Measurements from ENCODE around the gene MESD. TPM values are rescaled to one million over a fixed set of nuclear protein-coding genes. Genes with fewer than 3 reads are reported as not detected.

The MESD gene
- total and polyA plus RNA-seq, 9 of the 15 experiments (the other 6 are each of a cell fraction or from before 2014, with no cell fraction given) = 11.3 to 39.7 (median 22.8) TPM

DNA sequence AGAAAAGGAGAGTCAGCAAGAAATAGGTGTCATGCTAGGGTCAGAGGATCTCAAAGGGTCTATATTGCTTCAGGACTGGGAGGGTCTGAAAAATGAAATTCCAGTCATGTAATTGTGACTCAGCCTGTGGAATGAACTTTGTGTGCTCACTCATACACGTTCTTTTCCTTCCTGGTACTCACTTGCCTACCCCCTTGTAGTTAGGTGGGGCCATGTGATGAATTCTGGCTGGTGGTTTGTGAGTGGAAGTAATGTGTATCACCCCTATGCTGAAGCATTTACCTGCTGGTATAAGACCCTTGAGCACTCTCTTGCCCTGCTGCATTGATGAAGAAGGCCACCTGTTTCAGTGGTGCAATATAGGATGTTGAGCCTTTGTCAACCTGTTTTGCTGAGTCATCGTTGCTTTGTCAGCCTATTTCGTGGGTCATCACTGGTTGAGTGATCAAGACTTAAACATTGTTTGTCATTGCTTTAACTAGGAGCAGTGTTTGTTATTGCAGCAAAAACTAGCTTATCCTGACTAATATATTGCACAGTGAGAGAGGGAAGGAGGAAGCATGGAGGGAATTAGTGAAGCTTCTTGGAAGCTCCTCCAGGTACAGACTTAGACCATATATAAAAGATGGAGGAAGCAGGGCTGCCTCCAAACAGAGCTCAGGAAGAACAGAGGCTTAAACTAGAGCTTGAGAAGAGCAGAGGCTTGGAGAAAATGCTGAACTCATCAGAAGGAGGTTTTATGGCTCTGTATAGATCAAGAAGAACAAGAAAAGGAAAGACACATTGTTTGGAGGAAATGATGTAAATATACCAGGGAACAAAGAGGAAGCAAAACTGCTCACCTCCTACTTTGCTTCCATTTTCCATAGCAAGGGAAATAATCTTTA is 40.0 kb upstream of the MESD start (continued):
- TF ChIP-seq, protein P1, sequence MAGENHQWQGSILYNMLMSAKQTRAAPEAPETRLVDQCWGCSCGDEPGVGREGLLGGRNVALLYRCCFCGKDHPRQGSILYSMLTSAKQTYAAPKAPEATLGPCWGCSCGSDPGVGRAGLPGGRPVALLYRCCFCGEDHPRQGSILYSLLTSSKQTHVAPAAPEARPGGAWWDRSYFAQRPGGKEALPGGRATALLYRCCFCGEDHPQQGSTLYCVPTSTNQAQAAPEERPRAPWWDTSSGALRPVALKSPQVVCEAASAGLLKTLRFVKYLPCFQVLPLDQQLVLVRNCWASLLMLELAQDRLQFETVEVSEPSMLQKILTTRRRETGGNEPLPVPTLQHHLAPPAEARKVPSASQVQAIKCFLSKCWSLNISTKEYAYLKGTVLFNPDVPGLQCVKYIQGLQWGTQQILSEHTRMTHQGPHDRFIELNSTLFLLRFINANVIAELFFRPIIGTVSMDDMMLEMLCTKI (IDR thresholded peaks at IDR 0.05; ENCODE audit: partially characterized antibody) = no peak
- TF ChIP-seq, protein P2, sequence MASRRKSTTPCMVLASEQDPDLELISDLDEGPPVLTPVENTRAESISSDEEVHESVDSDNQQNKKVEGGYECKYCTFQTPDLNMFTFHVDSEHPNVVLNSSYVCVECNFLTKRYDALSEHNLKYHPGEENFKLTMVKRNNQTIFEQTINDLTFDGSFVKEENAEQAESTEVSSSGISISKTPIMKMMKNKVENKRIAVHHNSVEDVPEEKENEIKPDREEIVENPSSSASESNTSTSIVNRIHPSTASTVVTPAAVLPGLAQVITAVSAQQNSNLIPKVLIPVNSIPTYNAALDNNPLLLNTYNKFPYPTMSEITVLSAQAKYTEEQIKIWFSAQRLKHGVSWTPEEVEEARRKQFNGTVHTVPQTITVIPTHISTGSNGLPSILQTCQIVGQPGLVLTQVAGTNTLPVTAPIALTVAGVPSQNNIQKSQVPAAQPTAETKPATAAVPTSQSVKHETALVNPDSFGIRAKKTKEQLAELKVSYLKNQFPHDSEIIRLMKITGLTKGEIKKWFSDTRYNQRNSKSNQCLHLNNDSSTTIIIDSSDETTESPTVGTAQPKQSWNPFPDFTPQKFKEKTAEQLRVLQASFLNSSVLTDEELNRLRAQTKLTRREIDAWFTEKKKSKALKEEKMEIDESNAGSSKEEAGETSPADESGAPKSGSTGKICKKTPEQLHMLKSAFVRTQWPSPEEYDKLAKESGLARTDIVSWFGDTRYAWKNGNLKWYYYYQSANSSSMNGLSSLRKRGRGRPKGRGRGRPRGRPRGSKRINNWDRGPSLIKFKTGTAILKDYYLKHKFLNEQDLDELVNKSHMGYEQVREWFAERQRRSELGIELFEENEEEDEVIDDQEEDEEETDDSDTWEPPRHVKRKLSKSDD (conservative IDR thresholded peaks at IDR 0.05; ENCODE audit: low read length) = no peak
- TF ChIP-seq ZNF175 (CRISPR knock-in tag; IDR thresholded peaks at IDR 0.05; ENCODE audit: low read depth) = no peak
- TF ChIP-seq ZFP36 (IDR thresholded peaks at IDR 0.05; ENCODE audit: low read depth, low read length, partially characterized antibody) = no peak
- TF ChIP-seq C11orf30 (IDR thresholded peaks at IDR 0.05; ENCODE audit: low read depth) = peak; percentile 95
- TF ChIP-seq PTTG1 (tag; IDR thresholded peaks at IDR 0.05; ENCODE audit: low read depth) = no peak
- TF ChIP-seq, protein P3, sequence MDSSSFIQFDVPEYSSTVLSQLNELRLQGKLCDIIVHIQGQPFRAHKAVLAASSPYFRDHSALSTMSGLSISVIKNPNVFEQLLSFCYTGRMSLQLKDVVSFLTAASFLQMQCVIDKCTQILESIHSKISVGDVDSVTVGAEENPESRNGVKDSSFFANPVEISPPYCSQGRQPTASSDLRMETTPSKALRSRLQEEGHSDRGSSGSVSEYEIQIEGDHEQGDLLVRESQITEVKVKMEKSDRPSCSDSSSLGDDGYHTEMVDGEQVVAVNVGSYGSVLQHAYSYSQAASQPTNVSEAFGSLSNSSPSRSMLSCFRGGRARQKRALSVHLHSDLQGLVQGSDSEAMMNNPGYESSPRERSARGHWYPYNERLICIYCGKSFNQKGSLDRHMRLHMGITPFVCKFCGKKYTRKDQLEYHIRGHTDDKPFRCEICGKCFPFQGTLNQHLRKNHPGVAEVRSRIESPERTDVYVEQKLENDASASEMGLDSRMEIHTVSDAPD (CRISPR knock-in tag; IDR thresholded peaks at IDR 0.05) = no peak
- TF ChIP-seq ZBTB8A (IDR thresholded peaks at IDR 0.05; ENCODE audit: partially characterized antibody) = no peak
- no peak for TF ChIP-seq GTF2A2 (tag; IDR thresholded peaks at IDR 0.05)
- TF ChIP-seq GATAD2B (IDR thresholded peaks at IDR 0.05; ENCODE audit: borderline replicate concordance) = no peak
- no peak for TF ChIP-seq RBFOX2 (IDR thresholded peaks at IDR 0.05; ENCODE audit: low read depth, low read length)
- TF ChIP-seq, protein P4, sequence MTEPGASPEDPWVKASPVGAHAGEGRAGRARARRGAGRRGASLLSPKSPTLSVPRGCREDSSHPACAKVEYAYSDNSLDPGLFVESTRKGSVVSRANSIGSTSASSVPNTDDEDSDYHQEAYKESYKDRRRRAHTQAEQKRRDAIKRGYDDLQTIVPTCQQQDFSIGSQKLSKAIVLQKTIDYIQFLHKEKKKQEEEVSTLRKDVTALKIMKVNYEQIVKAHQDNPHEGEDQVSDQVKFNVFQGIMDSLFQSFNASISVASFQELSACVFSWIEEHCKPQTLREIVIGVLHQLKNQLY (CRISPR knock-in tag; conservative IDR thresholded peaks at IDR 0.05) = no peak
- TF ChIP-seq FOXJ2 (tag; IDR thresholded peaks at IDR 0.05) = no peak
- TF ChIP-seq DPF2 (IDR thresholded peaks at IDR 0.05) = peak; percentile 37; the same call in 1 of the 2 replicates
- TF ChIP-seq PYGO2 (tag; IDR thresholded peaks at IDR 0.05) = no peak
- TF ChIP-seq, protein P5, sequence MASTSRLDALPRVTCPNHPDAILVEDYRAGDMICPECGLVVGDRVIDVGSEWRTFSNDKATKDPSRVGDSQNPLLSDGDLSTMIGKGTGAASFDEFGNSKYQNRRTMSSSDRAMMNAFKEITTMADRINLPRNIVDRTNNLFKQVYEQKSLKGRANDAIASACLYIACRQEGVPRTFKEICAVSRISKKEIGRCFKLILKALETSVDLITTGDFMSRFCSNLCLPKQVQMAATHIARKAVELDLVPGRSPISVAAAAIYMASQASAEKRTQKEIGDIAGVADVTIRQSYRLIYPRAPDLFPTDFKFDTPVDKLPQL (IDR thresholded peaks at IDR 0.05; ENCODE audit: extremely low read depth, insufficient read length) = no peak
- TF ChIP-seq RBM25 (IDR thresholded peaks at IDR 0.05; ENCODE audit: low read depth, low read length, severe bottlenecking) = no peak
- TF ChIP-seq, protein P6, sequence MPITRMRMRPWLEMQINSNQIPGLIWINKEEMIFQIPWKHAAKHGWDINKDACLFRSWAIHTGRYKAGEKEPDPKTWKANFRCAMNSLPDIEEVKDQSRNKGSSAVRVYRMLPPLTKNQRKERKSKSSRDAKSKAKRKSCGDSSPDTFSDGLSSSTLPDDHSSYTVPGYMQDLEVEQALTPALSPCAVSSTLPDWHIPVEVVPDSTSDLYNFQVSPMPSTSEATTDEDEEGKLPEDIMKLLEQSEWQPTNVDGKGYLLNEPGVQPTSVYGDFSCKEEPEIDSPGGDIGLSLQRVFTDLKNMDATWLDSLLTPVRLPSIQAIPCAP (CRISPR knock-in tag; IDR thresholded peaks at IDR 0.05; ENCODE audit: borderline replicate concordance) = no peak
